K562 (cell line): ENCODE measurements around the gene C10orf105. TPM values are rescaled to one million over a fixed set of nuclear protein-coding genes. Genes with fewer than 3 reads are reported as not detected.

Experiments used
- ATAC-seq: fragments of 200-7000 bp; cut with Tn5 transposase; 3 replicates; pipeline ENCODE4 v1.9.1; 2020; ENCODE audit warnings: moderate library complexity
- BruUV-seq: library from RNA; stranded (reverse); fragments of 400-500 nt; replicated peaks from 2 replicates; lab custom pipeline; 2021; lab: Mats Ljungman, UMichigan
- CTCF ChIA-PET: fragments of 300-600 bp; formaldehyde crosslinking; extraction: SDS; loops from one replicate; lab custom pipeline; 2021; ENCODE audit warnings: low intra/inter-chr PET ratio; lab: Yijun Ruan, JAX
- POLR2A ChIA-PET: fragments of 300-600, 350-650 bp; sonication (Branson Sonifier 250); formaldehyde crosslinking; extraction: SDS; loops from one replicate; lab custom pipeline; 2021; ENCODE audit warnings: antibody characterized with exemption, inconsistent platforms; lab: Yijun Ruan, JAX
- DNase-seq, 4 experiments: peaks; one replicate each; pipeline versions ENCODE4 v3.0.0 to v3.0.0-alpha.2; 2011 to 2018; ENCODE audit warnings: low spot score in 3 of 4, mixed read lengths in 3 of 4; ENCODE audit errors: extremely low read depth in 1 of 4
- FAIRE-seq: peaks from 2 replicates; lab custom pipeline; 2011; peaks lifted over from hg19 to GRCh38; lab: Jason Lieb, UNC
- H2AFZ ChIP-seq: 2 replicates; pipeline ENCODE4 v1.6.0; 2011; ENCODE audit warnings: low read depth, low read length, control low read depth, inconsistent platforms
- H3K27ac ChIP-seq: fragments of 200-600 bp; 3 replicates; pipeline ENCODE4 v1.8.0; 2011; ENCODE audit warnings: low read depth, mild to moderate bottlenecking, control low read depth, inconsistent platforms, low read length, moderate library complexity, mixed read lengths; ENCODE audit errors: extremely low read depth
- H3K27me3 ChIP-seq, 2 experiments: fragments of 300-600 bp in 1 of 2; 2 replicates in 1 of 2; 3 replicates in 1 of 2; pipeline versions ENCODE4 v1.6.0 to v1.8.0; 2011; ENCODE audit warnings: inconsistent platforms in 2 of 2, low read length in 2 of 2, mild to moderate bottlenecking in 1 of 2, mixed read lengths in 1 of 2, moderate library complexity in 1 of 2; ENCODE audit not compliant: control insufficient read depth in 2 of 2, insufficient read depth in 2 of 2
- H3K36me3 ChIP-seq: fragments of 300-600 bp; 3 replicates; pipeline ENCODE4 v1.8.0; 2011; ENCODE audit warnings: mild to moderate bottlenecking, low read length, inconsistent platforms; ENCODE audit not compliant: control insufficient read depth, insufficient read depth
- H3K4me1 ChIP-seq, 2 experiments: fragments of 200-600 bp in 1 of 2; replicated peaks in 1 of 2; 2 replicates in 1 of 2; 3 replicates in 1 of 2; pipeline versions ENCODE4 v1.5.1 to v1.8.0; 2011; ENCODE audit warnings: inconsistent platforms in 2 of 2, low read length in 2 of 2, mild to moderate bottlenecking in 1 of 2, mixed read lengths in 1 of 2, moderate library complexity in 1 of 2; ENCODE audit not compliant: control insufficient read depth in 2 of 2, insufficient read depth in 2 of 2
- H3K4me2 ChIP-seq: 2 replicates; pipeline ENCODE4 v1.6.1; 2011; ENCODE audit warnings: low read length, control low read depth, inconsistent platforms, mixed read lengths; ENCODE audit not compliant: insufficient read depth
- H3K4me3 ChIP-seq: fragments of 200-600 bp; sonication (generic), shearing (Covaris generic); 2 replicates; pipeline ENCODE4 v1.5.1; 2016; ENCODE audit warnings: control low read depth, inconsistent platforms
- H3K79me2 ChIP-seq: fragments of 200-600 bp; 3 replicates; pipeline ENCODE4 v1.8.0; 2011; ENCODE audit warnings: low read length, inconsistent platforms; ENCODE audit not compliant: control insufficient read depth, insufficient read depth
- H3K9ac ChIP-seq, 2 experiments: 2 replicates each; pipeline versions ENCODE4 v1.6.0 to v1.6.1; 2011; ENCODE audit warnings: low read depth in 2 of 2, low read length in 2 of 2, control low read depth in 1 of 2, inconsistent platforms in 1 of 2, mild to moderate bottlenecking in 1 of 2, mixed read lengths in 1 of 2; ENCODE audit not compliant: insufficient read depth in 1 of 2
- H3K9me1 ChIP-seq: one replicate; pipeline ENCODE4 v1.6.0; 2011; ENCODE audit warnings: inconsistent platforms, mild to moderate bottlenecking, low read length, moderate library complexity; ENCODE audit not compliant: control insufficient read depth, insufficient read depth
- H3K9me3 ChIP-seq: replicated peaks from 2 replicates; pipeline ENCODE4 v1.5.1; 2011; ENCODE audit warnings: low read depth, low read length, inconsistent platforms; ENCODE audit not compliant: control insufficient read depth, insufficient read depth
- H4K20me1 ChIP-seq: replicated peaks from 2 replicates; pipeline ENCODE4 v1.6.1; 2011; ENCODE audit warnings: low read length, inconsistent platforms, mixed read lengths; ENCODE audit not compliant: control insufficient read depth, insufficient read depth
- CBX3 ChIP-seq, 2 experiments: IDR thresholded peaks; 1 replicate in 1 of 2; 2 replicates in 1 of 2; pipeline ENCODE4 v1.6.1; 2012; ENCODE audit warnings: inconsistent platforms in 2 of 2, low read length in 2 of 2, borderline replicate concordance in 1 of 2, control low read depth in 1 of 2
- CBX5 ChIP-seq: IDR thresholded peaks from 2 replicates; pipeline ENCODE4 v1.6.1; 2014; ENCODE audit warnings: low read depth, borderline replicate concordance
- CREM ChIP-seq: IDR thresholded peaks from 2 replicates; pipeline ENCODE4 v1.6.1; 2014; ENCODE audit warnings: antibody characterized with exemption, low read depth
- NCOA6 ChIP-seq: fragments of 450-650 bp; IDR thresholded peaks from 2 replicates; pipeline ENCODE4 v1.6.1; 2017; ENCODE audit warnings: mild to moderate bottlenecking
- PBX2 ChIP-seq, 2 experiments: IDR thresholded peaks in 1 of 2; conservative IDR thresholded peaks in 1 of 2; 2 replicates each; pipeline ENCODE4 v1.6.1; 2016; ENCODE audit warnings: low read depth in 2 of 2, mild to moderate bottlenecking in 1 of 2, missing compliant biosample characterization in 1 of 2, missing genetic modification characterization in 1 of 2, moderate library complexity in 1 of 2
- POLR2G ChIP-seq: fragments of 200-400 bp; formaldehyde crosslinking; IDR thresholded peaks from 2 replicates; pipeline ENCODE4 v1.6.1; 2017; ENCODE audit warnings: low read depth, mild to moderate bottlenecking, antibody characterized with exemption, low read length, moderate library complexity
- PREB ChIP-seq: sonication (generic); formaldehyde crosslinking; IDR thresholded peaks from 2 replicates; pipeline ENCODE4 v1.8.1; 2023; ENCODE audit warnings: mild to moderate bottlenecking, missing genetic modification reagents
- PRPF4 ChIP-seq: fragments of 200-400 bp; formaldehyde crosslinking; IDR thresholded peaks from one replicate; pipeline ENCODE4 v1.6.1; 2017; ENCODE audit warnings: low read length, low read depth, mild to moderate bottlenecking; ENCODE audit not compliant: insufficient read depth, poor library complexity, severe bottlenecking
- PTRF ChIP-seq: fragments of 450-650 bp; IDR thresholded peaks from 2 replicates; pipeline ENCODE4 v1.6.1; 2016; ENCODE audit warnings: mild to moderate bottlenecking, missing genetic modification characterization, missing compliant biosample characterization
- RAD51 ChIP-seq: fragments of 450-650 bp; IDR thresholded peaks from 2 replicates; pipeline ENCODE4 v1.7.1; 2016; ENCODE audit warnings: low read depth, mild to moderate bottlenecking, borderline replicate concordance
- SFPQ ChIP-seq: fragments of 200-400 bp; formaldehyde crosslinking; IDR thresholded peaks from 2 replicates; pipeline ENCODE4 v1.6.1; 2017; ENCODE audit warnings: mild to moderate bottlenecking, low read depth, low read length, moderate library complexity
- SMARCE1 ChIP-seq: fragments of 450-650 bp; IDR thresholded peaks from 2 replicates; pipeline ENCODE4 v1.7.1; 2016; ENCODE audit warnings: mild to moderate bottlenecking
- TBL1XR1 ChIP-seq, 2 experiments: IDR thresholded peaks; 2 replicates each; pipeline ENCODE4 v1.6.1; 2012; ENCODE audit warnings: improper control_type of control experiment in 2 of 2, low read length in 2 of 2, mild to moderate bottlenecking in 1 of 2
- TFAM ChIP-seq: fragments of 250-450 bp; sonication (Bioruptor Pico); conservative IDR thresholded peaks from 2 replicates; pipeline ENCODE4 v1.5.0; 2021; ENCODE audit warnings: mild to moderate bottlenecking, moderate library complexity
- TRIM28 ChIP-seq: fragments of 450-650 bp; IDR thresholded peaks from 2 replicates; pipeline ENCODE4 v1.6.1; 2017
- ZNF655 ChIP-seq: fragments of 250-450 bp; sonication (Bioruptor Pico); IDR thresholded peaks from 2 replicates; pipeline ENCODE4 v1.5.0; 2021
- WGBS: fragments of 100-300 bp; shearing (Covaris generic); methylation state at CpG from one replicate; pipeline ENCODE4 v1.1.6; 2016; ENCODE audit warnings: low coverage, mixed read lengths; ENCODE audit not compliant: insufficient coverage; ENCODE audit errors: missing lambda C conversion rate; 5-methylcytosine and 5-hydroxymethylcytosine counted together
- in situ Hi-C: fragments of 300-500 bp; cut with MboI; formaldehyde crosslinking; loops from 4 replicates; pipeline ENCODE4 v1.15.0; 2018; ENCODE audit warnings: inconsistent platforms, mixed read lengths
- intact Hi-C: fragments of 100-400 bp; cut with micrococcal nuclease; formaldehyde crosslinking; loops from 2 replicates; pipeline ENCODE4 v1.14.2; 2022
- polyA plus RNA-seq, 8 experiments: library from polyadenylated mRNA; depleted of rRNA in 4 of 8; stranded (reverse) in 5 of 8; unstranded in 3 of 8; fragments of >200 nt; fragmentation: Nextera tagmentation in 2 of 8; fragmentation: Illumina TruSeq in 1 of 8; extraction: Ambion mirVana in 2 of 8; extraction: Trizol in 1 of 8; gene quantifications; 2 replicates each; pipeline versions ENCODE4 v1.2.1 to v1.2.3, GENCODE V29; 2011 to 2014; ENCODE audit warnings: inconsistent platforms in 1 of 8, missing spikeins in 1 of 8
- total RNA-seq, 7 experiments: library from RNA; depleted of rRNA in 6 of 7; stranded (reverse); fragments of >200 nt in 6 of 7; fragmentation: Illumina TruSeq in 2 of 7; extraction: Trizol in 2 of 7; gene quantifications; 2 replicates each; pipeline versions ENCODE4 v1.2.1 to v1.2.3, GENCODE V29; 2011 to 2021; ENCODE audit warnings: low replicate concordance in 1 of 7

C10orf105 gene
- total and polyA plus RNA-seq, 9 of the 15 experiments (the other 6 are each of a cell fraction or from before 2014, with no cell fraction given): 0.03 to 0.25 (median 0.04) TPM; not detected in 3

GRCh38 chr10:71691405-71691804 is 28.2 kb downstream of the C10orf105 start:
- in situ Hi-C loops: no loop called here
- FAIRE-seq (no peak), ATAC-seq (no peak), DNase-seq (no peak)
- Histone ChIP-seq H3K36me3 (no peaks in the 10 kb centered on the region), H3K9ac (no peak overlapping the region), H3K9me1 (no peaks in the 10 kb centered on the region), H3K9me3 (peaks cover 3% of the 10 kb centered on the region; the same call in 1 of the 2 replicates), H3K27ac (no peak overlapping the region), H3K79me2 (no peaks in the 10 kb centered on the region), H3K4me1 (peaks cover 3 to 40% of the 10 kb centered on the region in 2 experiments), H2AFZ (no peak overlapping the region), H3K27me3 (no peaks in the 10 kb centered on the region), H3K4me3 (no peak overlapping the region), H3K4me2 (no peak overlapping the region), H4K20me1 (no peaks in the 10 kb centered on the region)
- POLR2A ChIA-PET: interaction anchor here (0.6 to 0.7 kb wide), 2 partner anchors 9 to 65 kb away, joined by 4 read pairs; no protein-coding TSS in a partner anchor
- BruUV-seq: no TSS peak
- CTCF ChIA-PET: no interaction called here
- intact Hi-C loops: no loop called here
- 90% methylated on average over 2 of the region's 2 CpGs for WGBS
- TF ChIP-seq CBX5: 0 out of 2 replicates have a peak, but pooled peaks have one; percentile 36
- no peak for TF ChIP-seq ZNF655 (CRISPR knock-in tag)
- TF ChIP-seq POLR2G: no peak
- TF ChIP-seq PTRF (tag): no peak
- no peak for TF ChIP-seq RAD51
- TF ChIP-seq TBL1XR1 (IDR thresholded peaks at IDR 0.05; ENCODE audit: low read length in 2 of 2): no peak
- TF ChIP-seq PREB (CRISPR knock-in tag): no peak
- no peak for TF ChIP-seq PBX2 (CRISPR knock-in tag; IDR thresholded peaks at IDR 0.05; ENCODE audit: low read depth)
- TF ChIP-seq PBX2 (tag; conservative IDR thresholded peaks at IDR 0.05; ENCODE audit: low read depth): peak; percentile 59
- no peak for TF ChIP-seq PRPF4
- TF ChIP-seq NCOA6: no peak
- TF ChIP-seq TRIM28: 0 out of 2 replicates have a peak, but pooled peaks have one; percentile 58
- TF ChIP-seq TFAM (CRISPR knock-in tag): no peak
- no peak for TF ChIP-seq CREM
- TF ChIP-seq CBX3 (IDR thresholded peaks at IDR 0.05; ENCODE audit: borderline replicate concordance in 1 of 2, low read length in 2 of 2): peak in 1 of 2 experiments; percentile 93; a peak in 2 of 3 replicates
- TF ChIP-seq SMARCE1: no peak
- no peak for TF ChIP-seq SFPQ
